Measurements from ENCODE around the gene AURKB.

AURKB gene

GRCh38 chr17:8167526-8167925, 42.8 kb downstream of the AURKB start:
- H3K9me3 ChIP-seq: no peaks in the 10 kb centered on the region
- H3K36me3 ChIP-seq: no peaks in the 10 kb centered on the region
- peaks cover 20% of the 10 kb centered on the region in 2 experiments for H3K4me1 ChIP-seq (ENCODE audit: control insufficient read depth in 1 of 2, insufficient read depth in 1 of 2, low read depth in 1 of 2, low read length in 1 of 2)
- no peak for TF ChIP-seq CTCF (IDR thresholded peaks at IDR 0.05)
- H3K27me3 ChIP-seq: no peaks in the 10 kb centered on the region
- H3K4me3 ChIP-seq (ENCODE audit: low read depth in 1 of 2, low read length in 1 of 2): no peak overlapping the region
- no peak overlapping the region for H3K27ac ChIP-seq

- Histone ChIP-seq H3K36me3 (peaks cover 4% of the 10 kb centered on the region), H3K9me3 (no peaks in the 10 kb centered on the region), H3K4me1 (ENCODE audit: control insufficient read depth in 1 of 2, insufficient read depth in 1 of 2, low read depth in 1 of 2, low read length in 1 of 2) (peaks cover 26 to 28% of the 10 kb centered on the region in 2 experiments), H3K27ac (no peak overlapping the region), H3K4me3 (ENCODE audit: low read depth in 1 of 2, low read length in 1 of 2) (no peak overlapping the region), H3K27me3 (no peaks in the 10 kb centered on the region)
- no peak for TF ChIP-seq CTCF (IDR thresholded peaks at IDR 0.05)
These were observed 43.6 kb downstream of the AURKB start for GRCh38 chr17:8166731-8167130.

GRCh38 chr17:8164815-8165131, 45.6 kb downstream of the AURKB start:
- peak overlapping the region; percentile 95 for H3K27ac ChIP-seq
- H3K4me3 ChIP-seq (ENCODE audit: low read depth in 1 of 2, low read length in 1 of 2): peak overlapping the region in 1 of 2 experiments; percentile 94
- no peaks in the 10 kb centered on the region for H3K27me3 ChIP-seq
- TF ChIP-seq CTCF (IDR thresholded peaks at IDR 0.05): no peak
- peaks cover 42 to 46% of the 10 kb centered on the region in 2 experiments for H3K4me1 ChIP-seq (ENCODE audit: control insufficient read depth in 1 of 2, insufficient read depth in 1 of 2, low read depth in 1 of 2, low read length in 1 of 2)
- H3K9me3 ChIP-seq: no peaks in the 10 kb centered on the region
- peaks cover 21% of the 10 kb centered on the region for H3K36me3 ChIP-seq

- no peaks in the 10 kb centered on the region for H3K27me3 ChIP-seq
- TF ChIP-seq CTCF (IDR thresholded peaks at IDR 0.05): no peak
- peak overlapping the region; percentile 94 to 95 for H3K4me3 ChIP-seq (ENCODE audit: low read depth in 1 of 2, low read length in 1 of 2)
- H3K9me3 ChIP-seq: no peaks in the 10 kb centered on the region
- H3K4me1 ChIP-seq (ENCODE audit: control insufficient read depth in 1 of 2, insufficient read depth in 1 of 2, low read depth in 1 of 2, low read length in 1 of 2): peaks cover 48 to 52% of the 10 kb centered on the region in 2 experiments
- peak overlapping the region; percentile 95 for H3K27ac ChIP-seq
- H3K36me3 ChIP-seq: peaks cover 27% of the 10 kb centered on the region
These were observed 46.2 kb downstream of the AURKB start for GRCh38 chr17:8163978-8164814.

GRCh38 chr17:8162997-8163977, 47.1 kb downstream of the AURKB start:
- Histone ChIP-seq H3K36me3 (peaks cover 33% of the 10 kb centered on the region), H3K4me3 (ENCODE audit: low read depth in 1 of 2, low read length in 1 of 2) (peak overlapping the region; percentile 94 to 95), H3K4me1 (ENCODE audit: control insufficient read depth in 1 of 2, insufficient read depth in 1 of 2, low read depth in 1 of 2, low read length in 1 of 2) (peaks cover 57% of the 10 kb centered on the region in 2 experiments), H3K27me3 (no peaks in the 10 kb centered on the region), H3K9me3 (no peaks in the 10 kb centered on the region), H3K27ac (peak overlapping the region; percentile 95)
- TF ChIP-seq CTCF (IDR thresholded peaks at IDR 0.05): no peak
